Activated CD8-positive, alpha-beta T cell treated with anti-CD3 and anti-CD28 coated beads for 36 hours (primary cell): Measurements from ENCODE around the gene NSG2. TPM values are rescaled to one million over a fixed set of nuclear protein-coding genes. Genes with fewer than 3 reads are reported as not detected.
"Not testable (repeated sequence)": the region's sequence is repeated elsewhere in the genome, so short reads cannot be mapped to it uniquely, and the experiment has no call there.

ENCODE experiments used
- ATAC-seq: fragments of 200-7000 bp; cut with Tn5 transposase; one replicate; pipeline ENCODE4 v1.10.0; 2021; ENCODE audit warnings: mild to moderate bottlenecking, moderate library complexity
- CTCF ChIA-PET: fragments of 350-600 bp; sonication (Branson Sonifier 250); formaldehyde crosslinking; loops from one replicate; lab custom pipeline; 2021; ENCODE audit warnings: antibody characterized with exemption; lab: Charles Lee
- POLR2A ChIA-PET: fragments of 350-600 bp; sonication (Branson Sonifier 250); formaldehyde crosslinking; loops from one replicate; lab custom pipeline; 2021; ENCODE audit warnings: antibody characterized with exemption; lab: Charles Lee
- DNase-seq: peaks from one replicate; pipeline ENCODE4 v3.0.0-alpha.2; 2020
- H3K27ac Mint-ChIP-seq: one replicate; pipeline ENCODE4 v1.8.0; 2021; ENCODE audit warnings: mild to moderate bottlenecking, mixed read lengths
- H3K27me3 Mint-ChIP-seq: one replicate; pipeline ENCODE4 v1.8.0; 2021; ENCODE audit warnings: mixed read lengths
- H3K36me3 Mint-ChIP-seq: one replicate; pipeline ENCODE4 v1.8.0; 2021; ENCODE audit warnings: low read depth, mixed read lengths
- H3K4me1 Mint-ChIP-seq: one replicate; pipeline ENCODE4 v1.8.0; 2021; ENCODE audit warnings: low read depth, mixed read lengths
- H3K4me3 Mint-ChIP-seq: one replicate; pipeline ENCODE4 v1.8.0; 2021; ENCODE audit warnings: mild to moderate bottlenecking, moderate library complexity, mixed read lengths
- H3K9me3 Mint-ChIP-seq: one replicate; pipeline ENCODE4 v1.8.0; 2021; ENCODE audit warnings: mixed read lengths
- intact Hi-C: fragments of 100-400 bp; cut with micrococcal nuclease; formaldehyde crosslinking; loops from one replicate; pipeline ENCODE4 v1.10.0; 2022
- total RNA-seq, 2 experiments: library from RNA; stranded (reverse); gene quantifications; one replicate each; pipeline ENCODE4 v1.2.3, GENCODE V29; 2021
- TF ChIP-seq, protein P1 (sequence below): fragments of 200-600 bp; IDR thresholded peaks from one replicate; pipeline ENCODE4 v1.8.0; 2022; ENCODE audit warnings: antibody characterized with exemption, mild to moderate bottlenecking

NSG2 gene
- total RNA-seq, 2 experiments from 2014 or later, result not detected

DNA sequence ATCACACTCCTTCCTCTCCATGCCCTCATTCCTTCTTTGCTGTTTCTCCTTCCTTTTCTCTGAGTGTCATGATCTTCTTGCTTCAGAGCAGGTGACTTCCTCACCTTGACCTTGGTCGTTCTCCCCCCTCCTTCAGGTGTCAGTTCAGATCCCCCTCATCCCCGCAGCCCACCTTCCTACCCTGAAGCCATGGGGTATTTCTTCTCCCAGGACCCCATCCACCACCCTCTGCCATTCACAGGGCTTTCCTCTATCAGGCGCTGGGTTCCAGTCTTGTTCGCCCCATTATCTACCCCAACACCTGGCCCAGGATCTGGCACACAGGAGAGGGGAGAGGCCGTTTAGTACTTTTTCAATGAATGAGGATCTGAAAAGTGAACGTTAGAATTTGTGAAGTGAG lies 101.0 kb downstream of the NSG2 start:
- TF ChIP-seq, protein P1, sequence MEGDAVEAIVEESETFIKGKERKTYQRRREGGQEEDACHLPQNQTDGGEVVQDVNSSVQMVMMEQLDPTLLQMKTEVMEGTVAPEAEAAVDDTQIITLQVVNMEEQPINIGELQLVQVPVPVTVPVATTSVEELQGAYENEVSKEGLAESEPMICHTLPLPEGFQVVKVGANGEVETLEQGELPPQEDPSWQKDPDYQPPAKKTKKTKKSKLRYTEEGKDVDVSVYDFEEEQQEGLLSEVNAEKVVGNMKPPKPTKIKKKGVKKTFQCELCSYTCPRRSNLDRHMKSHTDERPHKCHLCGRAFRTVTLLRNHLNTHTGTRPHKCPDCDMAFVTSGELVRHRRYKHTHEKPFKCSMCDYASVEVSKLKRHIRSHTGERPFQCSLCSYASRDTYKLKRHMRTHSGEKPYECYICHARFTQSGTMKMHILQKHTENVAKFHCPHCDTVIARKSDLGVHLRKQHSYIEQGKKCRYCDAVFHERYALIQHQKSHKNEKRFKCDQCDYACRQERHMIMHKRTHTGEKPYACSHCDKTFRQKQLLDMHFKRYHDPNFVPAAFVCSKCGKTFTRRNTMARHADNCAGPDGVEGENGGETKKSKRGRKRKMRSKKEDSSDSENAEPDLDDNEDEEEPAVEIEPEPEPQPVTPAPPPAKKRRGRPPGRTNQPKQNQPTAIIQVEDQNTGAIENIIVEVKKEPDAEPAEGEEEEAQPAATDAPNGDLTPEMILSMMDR, result no peak
- no peak overlapping the region for H3K27ac Mint-ChIP-seq
- intact Hi-C loops, result no loop called here
- no peaks in the 10 kb centered on the region for H3K4me1 Mint-ChIP-seq
- POLR2A ChIA-PET, result no interaction called here
- CTCF ChIA-PET, result no interaction called here
- DNase-seq (no peak), ATAC-seq (no peak)
- H3K27me3 Mint-ChIP-seq, result peaks cover 8% of the 10 kb centered on the region
- H3K4me3 Mint-ChIP-seq, result no peak overlapping the region
- no peaks in the 10 kb centered on the region for H3K9me3 Mint-ChIP-seq
- H3K36me3 Mint-ChIP-seq, result no peaks in the 10 kb centered on the region

DNA sequence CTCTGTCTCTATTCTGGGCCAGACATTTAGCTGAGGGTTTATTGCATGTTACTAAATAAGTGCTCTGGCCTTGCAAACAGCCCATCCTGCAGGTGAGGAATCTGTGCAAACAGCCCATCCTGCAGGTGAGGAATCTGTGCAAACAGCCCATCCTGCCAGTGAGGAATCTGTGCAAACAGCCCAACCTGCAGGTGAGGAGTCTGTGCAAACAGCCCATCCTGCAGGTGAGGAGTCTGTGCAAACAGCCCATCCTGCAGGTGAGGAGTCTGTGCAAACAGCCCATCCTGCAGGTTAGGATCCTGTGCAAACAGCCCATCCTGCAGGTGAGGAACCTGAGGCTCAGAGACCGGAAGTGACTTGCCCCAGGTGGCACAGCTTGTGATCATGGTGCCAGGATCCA lies 101.5 kb downstream of the NSG2 start:
- H3K4me3 Mint-ChIP-seq, H3K36me3 Mint-ChIP-seq, H3K27me3 Mint-ChIP-seq, DNase-seq, ATAC-seq, intact Hi-C loops, H3K27ac Mint-ChIP-seq, H3K9me3 Mint-ChIP-seq, CTCF ChIA-PET, H3K4me1 Mint-ChIP-seq, POLR2A ChIA-PET: not testable (repeated sequence)

DNA sequence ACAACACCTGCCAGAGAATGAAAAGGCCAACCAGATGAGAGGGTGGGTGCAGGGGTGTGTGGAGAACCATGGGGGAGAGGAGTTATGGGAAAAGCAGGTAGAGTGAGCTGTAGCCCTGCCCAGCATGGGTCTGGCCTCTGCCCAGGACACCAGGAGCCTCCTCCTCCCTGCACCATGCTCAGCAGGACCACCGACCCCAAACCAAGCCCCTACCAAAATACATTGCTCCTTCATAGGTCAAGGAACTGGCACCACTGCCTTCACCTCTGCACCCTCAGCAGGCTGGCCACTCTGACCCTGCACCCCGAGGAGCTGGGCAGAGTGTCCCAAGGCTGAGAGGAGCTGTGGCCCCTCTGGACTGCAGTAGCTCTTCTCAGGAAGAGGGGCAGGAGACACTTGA lies 102.0 kb downstream of the NSG2 start:
- no peak for DNase-seq
- TF ChIP-seq, protein P1, result no peak
- no peaks in the 10 kb centered on the region for H3K4me1 Mint-ChIP-seq
- peaks cover 8% of the 10 kb centered on the region for H3K27me3 Mint-ChIP-seq
- intact Hi-C loops, result no loop called here
- no peak overlapping the region for H3K4me3 Mint-ChIP-seq
- ChIA-PET POLR2A (no interaction called here), CTCF (no interaction called here)
- H3K9me3 Mint-ChIP-seq, result no peaks in the 10 kb centered on the region
- no peak for ATAC-seq
- H3K27ac Mint-ChIP-seq, result no peak overlapping the region
- H3K36me3 Mint-ChIP-seq, result no peaks in the 10 kb centered on the region

DNA sequence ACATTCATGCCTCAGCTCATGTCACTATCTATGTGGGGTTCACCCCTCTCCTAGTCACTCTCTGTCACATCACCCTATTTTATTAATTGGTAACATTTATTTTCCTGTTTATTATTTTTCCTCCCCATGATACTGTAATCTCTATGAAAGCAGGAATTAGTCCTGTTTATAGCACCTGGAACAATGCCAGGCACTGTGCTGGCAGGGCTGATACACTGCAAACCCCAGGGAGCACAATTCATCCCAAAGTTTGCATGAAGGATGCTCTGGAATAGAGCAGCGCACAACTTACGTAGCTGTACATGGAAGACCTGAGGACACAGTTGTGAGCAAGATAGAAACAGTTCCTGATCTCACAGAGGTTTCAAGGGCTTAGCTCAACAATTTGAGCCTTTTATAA lies 103.2 kb downstream of the NSG2 start:
- POLR2A ChIA-PET, result no interaction called here
- TF ChIP-seq, protein P1, result no peak
- no peaks in the 10 kb centered on the region for H3K36me3 Mint-ChIP-seq
- peaks cover 8% of the 10 kb centered on the region for H3K27me3 Mint-ChIP-seq
- no peaks in the 10 kb centered on the region for H3K9me3 Mint-ChIP-seq
- CTCF ChIA-PET, result no interaction called here
- H3K4me3 Mint-ChIP-seq, result no peak overlapping the region
- intact Hi-C loops, result no loop called here
- H3K4me1 Mint-ChIP-seq, result no peaks in the 10 kb centered on the region
- H3K27ac Mint-ChIP-seq, result no peak overlapping the region
- no peak for ATAC-seq
- no peak for DNase-seq

DNA sequence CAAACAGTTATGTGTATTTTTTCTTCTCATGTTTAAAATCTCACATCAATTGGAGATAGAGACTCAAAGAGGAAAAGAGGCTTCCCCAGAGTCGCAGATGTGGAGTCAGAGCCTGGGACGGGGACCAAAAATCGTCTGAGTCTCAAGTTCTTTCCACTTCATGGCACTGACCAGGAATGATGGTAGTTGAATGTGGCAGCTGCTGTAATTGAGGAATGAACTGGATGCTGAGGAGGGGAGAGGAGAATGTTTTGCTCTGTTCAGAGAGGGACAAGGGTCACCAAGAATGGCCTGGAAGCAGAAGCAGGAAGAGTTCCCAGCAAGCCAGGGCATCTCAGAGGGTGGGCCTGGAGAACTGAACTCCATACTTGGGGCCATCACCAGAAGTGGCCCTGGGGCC lies 103.9 kb downstream of the NSG2 start:
- POLR2A ChIA-PET, result no interaction called here
- CTCF ChIA-PET, result no interaction called here
- Mint-ChIP-seq H3K4me3 (no peak overlapping the region), H3K4me1 (no peaks in the 10 kb centered on the region), H3K27ac (no peak overlapping the region), H3K27me3 (peaks cover 8% of the 10 kb centered on the region), H3K9me3 (no peaks in the 10 kb centered on the region), H3K36me3 (no peaks in the 10 kb centered on the region)
- ATAC-seq, result no peak
- TF ChIP-seq, protein P1, result no peak
- intact Hi-C loops, result no loop called here
- DNase-seq, result no peak

DNA sequence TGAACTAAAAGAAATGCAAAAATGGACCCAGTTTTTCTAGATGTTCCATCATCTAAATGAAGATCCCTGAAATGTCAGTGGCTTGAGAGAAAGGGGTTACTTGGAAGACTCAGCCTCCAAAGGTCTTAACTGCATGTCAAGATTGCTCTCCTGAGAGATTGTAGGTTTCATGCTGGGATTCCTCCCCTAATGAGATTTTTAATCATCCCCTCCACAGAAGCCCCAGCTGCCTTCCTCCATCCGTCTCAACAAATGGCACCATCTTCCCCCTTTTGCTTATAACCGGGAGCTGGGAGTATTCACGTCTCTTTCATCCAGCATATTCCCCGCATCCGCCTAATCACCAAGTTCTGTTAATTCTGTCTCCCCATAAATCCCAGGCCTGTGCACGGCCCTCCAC lies 104.5 kb downstream of the NSG2 start:
- DNase-seq (no peak), ATAC-seq (no peak)
- Mint-ChIP-seq H3K4me1 (no peaks in the 10 kb centered on the region), H3K4me3 (no peak overlapping the region), H3K27ac (no peak overlapping the region), H3K27me3 (peaks cover 8% of the 10 kb centered on the region), H3K36me3 (no peaks in the 10 kb centered on the region), H3K9me3 (peaks cover 2% of the 10 kb centered on the region)
- TF ChIP-seq, protein P1, result no peak
- intact Hi-C loops, result no loop called here
- ChIA-PET POLR2A (no interaction called here), CTCF (no interaction called here)
